Omental fat pad (tissue), 4 donors: ENCODE measurements around the gene IGF2BP2. TPM values are rescaled to one million over a fixed set of nuclear protein-coding genes. Genes with fewer than 3 reads are reported as not detected.
A peak's percentile ranks its signal among the peaks of the same experiment; 100 is the strongest.
"Not testable (repeated sequence)": the region's sequence is repeated elsewhere in the genome, so short reads cannot be mapped to it uniquely, and the experiment has no call there.

Source experiments
- ATAC-seq: fragments of 150-250 bp; one replicate; pipeline ENCODE4 v1.9.1; 2016; ENCODE audit warnings: mild to moderate bottlenecking, moderate library complexity; ENCODE audit not compliant: low FRiP score
- DNase-seq: peaks from one replicate; pipeline ENCODE4 v3.0.0-alpha.2; 2019; ENCODE audit warnings: low spot score
- total RNA-seq, 4 donors: library from RNA; depleted of rRNA; stranded (reverse); fragments of >200 nt; gene quantifications; one replicate each; pipeline ENCODE4 v1.1.0, GENCODE V29; 2016
- TF ChIP-seq, protein P1 (sequence below), 3 donors: fragments of 450-650 bp; IDR thresholded peaks; one replicate each; pipeline ENCODE4 v1.5.1; 2016 to 2017; ENCODE audit warnings: antibody characterized with exemption in 3 of 3, mild to moderate bottlenecking in 3 of 3, moderate library complexity in 2 of 3

Gene IGF2BP2
- total RNA-seq, 4 donors from 2014 or later: 7.3 to 48.9 (median 18.7) TPM

GRCh38 chr3:185702262-185703225, 122.3 kb downstream of the IGF2BP2 start:
- DNase-seq (no peak), ATAC-seq (no peak)
- TF ChIP-seq, protein P1, sequence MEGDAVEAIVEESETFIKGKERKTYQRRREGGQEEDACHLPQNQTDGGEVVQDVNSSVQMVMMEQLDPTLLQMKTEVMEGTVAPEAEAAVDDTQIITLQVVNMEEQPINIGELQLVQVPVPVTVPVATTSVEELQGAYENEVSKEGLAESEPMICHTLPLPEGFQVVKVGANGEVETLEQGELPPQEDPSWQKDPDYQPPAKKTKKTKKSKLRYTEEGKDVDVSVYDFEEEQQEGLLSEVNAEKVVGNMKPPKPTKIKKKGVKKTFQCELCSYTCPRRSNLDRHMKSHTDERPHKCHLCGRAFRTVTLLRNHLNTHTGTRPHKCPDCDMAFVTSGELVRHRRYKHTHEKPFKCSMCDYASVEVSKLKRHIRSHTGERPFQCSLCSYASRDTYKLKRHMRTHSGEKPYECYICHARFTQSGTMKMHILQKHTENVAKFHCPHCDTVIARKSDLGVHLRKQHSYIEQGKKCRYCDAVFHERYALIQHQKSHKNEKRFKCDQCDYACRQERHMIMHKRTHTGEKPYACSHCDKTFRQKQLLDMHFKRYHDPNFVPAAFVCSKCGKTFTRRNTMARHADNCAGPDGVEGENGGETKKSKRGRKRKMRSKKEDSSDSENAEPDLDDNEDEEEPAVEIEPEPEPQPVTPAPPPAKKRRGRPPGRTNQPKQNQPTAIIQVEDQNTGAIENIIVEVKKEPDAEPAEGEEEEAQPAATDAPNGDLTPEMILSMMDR (IDR thresholded peaks at IDR 0.05): no peak

- TF ChIP-seq, protein P1 (IDR thresholded peaks at IDR 0.05): no peak
- DNase-seq: no peak
- no peak for ATAC-seq
Measured at GRCh38 chr3:185701611-185702261, 123.1 kb downstream of the IGF2BP2 start.

DNA sequence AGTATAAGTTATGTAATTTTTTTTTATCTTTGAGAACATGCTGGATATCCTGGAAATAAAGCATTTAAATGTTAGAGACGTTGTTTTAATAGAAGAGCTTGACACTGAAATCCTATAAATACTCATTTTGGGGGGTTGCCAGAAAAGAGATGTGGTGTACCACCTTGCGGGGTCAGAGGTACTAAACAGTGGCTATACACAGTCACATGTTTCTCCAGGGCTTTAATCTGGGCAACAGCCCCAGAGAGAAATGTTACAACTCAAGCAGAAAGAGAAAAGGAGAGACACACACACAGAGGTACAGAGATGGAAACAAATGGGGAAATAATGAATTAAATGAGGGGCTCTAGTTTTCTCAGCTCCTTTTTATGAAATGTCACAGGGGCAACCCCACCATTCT, 124.9 kb downstream of the IGF2BP2 start:
- no peak for DNase-seq
- ATAC-seq: no peak
- TF ChIP-seq, protein P1 (IDR thresholded peaks at IDR 0.05): no peak

- not testable (repeated sequence) for ATAC-seq, DNase-seq
Measured at GRCh38 chr3:185697228-185697627, 127.6 kb downstream of the IGF2BP2 start.

GRCh38 chr3:185696039-185696438, 128.8 kb downstream of the IGF2BP2 start:
- TF ChIP-seq, protein P1 (IDR thresholded peaks at IDR 0.05): no peak
- DNase-seq (no peak), ATAC-seq (no peak)

- no peak for DNase-seq
- peak; percentile 65 for ATAC-seq
- TF ChIP-seq, protein P1 (IDR thresholded peaks at IDR 0.05): no peak
Measured at GRCh38 chr3:185693985-185694653, 130.7 kb downstream of the IGF2BP2 start.

DNA sequence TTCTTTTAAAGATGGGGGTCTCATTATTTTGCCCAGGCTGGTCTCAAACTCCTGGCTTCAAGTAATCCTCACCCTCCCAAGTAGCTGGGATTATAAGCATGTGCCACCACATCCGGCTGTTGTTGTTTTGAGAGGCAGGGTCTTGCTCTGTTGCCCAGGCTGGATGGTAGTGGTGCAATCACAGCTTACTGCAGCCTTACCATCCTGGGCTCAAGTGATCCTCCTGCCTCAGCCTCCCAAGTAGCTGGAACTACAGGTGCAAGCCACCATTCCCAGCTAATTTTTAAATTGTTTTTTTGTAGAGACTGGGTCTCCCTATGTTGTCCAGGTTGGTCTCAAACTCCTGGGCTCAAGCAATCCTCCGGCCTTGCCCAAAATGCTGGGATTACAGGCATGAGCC, 133.2 kb downstream of the IGF2BP2 start:
- no peak for DNase-seq
- TF ChIP-seq, protein P1 (IDR thresholded peaks at IDR 0.05): no peak
- no peak for ATAC-seq
